Activated CD4-positive, alpha-beta T cell treated with anti-CD3 and anti-CD28 coated beads for 48 hours (primary cell): Measurements from ENCODE around the gene FETUB.
"Not testable (repeated sequence)": the region's sequence is repeated elsewhere in the genome, so short reads cannot be mapped to it uniquely, and the experiment has no call there.

Source experiments
- DNase-seq: peaks from one replicate; pipeline ENCODE4 v3.0.0-alpha.2; 2020

The FETUB gene

GRCh38 chr3:186682812-186683211, 42.6 kb downstream of the FETUB start:
- DNase-seq = no peak

- DNase-seq = no peak
These were observed 43.8 kb downstream of the FETUB start for GRCh38 chr3:186683979-186684378.

- not testable (repeated sequence) for DNase-seq
These were observed 46.3 kb downstream of the FETUB start for GRCh38 chr3:186686475-186686874.

- DNase-seq = no peak
These were observed 47.0 kb downstream of the FETUB start for GRCh38 chr3:186687120-186687651.

GRCh38 chr3:186690304-186690703, 50.1 kb downstream of the FETUB start:
- DNase-seq = not testable (repeated sequence)

- no peak for DNase-seq
These were observed 51.5 kb downstream of the FETUB start for GRCh38 chr3:186691676-186692075.

- DNase-seq = no peak
These were observed 53.6 kb downstream of the FETUB start for GRCh38 chr3:186693843-186694242.

- no peak for DNase-seq
These were observed 54.3 kb downstream of the FETUB start for GRCh38 chr3:186694288-186695032.

- no peak for DNase-seq
These were observed 56.3 kb downstream of the FETUB start for GRCh38 chr3:186696522-186696921.

- DNase-seq = no peak
These were observed 57.3 kb downstream of the FETUB start for GRCh38 chr3:186697510-186697909.

GRCh38 chr3:186700267-186700666, 60.1 kb downstream of the FETUB start:
- DNase-seq = no peak

- not testable (repeated sequence) for DNase-seq
These were observed 62.3 kb downstream of the FETUB start for GRCh38 chr3:186702451-186702850.
